Activated CD8-positive, alpha-beta memory T cell treated with anti-CD3 and anti-CD28 coated beads, Interleukin-2, amount 50 U/mL, for 1 hour (primary cell): Measurements from ENCODE around the gene CPEB4.

Experiments
- DNase-seq: peaks from one replicate; pipeline ENCODE4 v3.0.0-alpha.2; 2020; ENCODE audit errors: extremely low read depth

The CPEB4 gene

GRCh38 chr5:173913686-173914321 is 25.7 kb downstream of the CPEB4 start:
- DNase-seq: no peak

GRCh38 chr5:173915310-173916014 is 27.3 kb downstream of the CPEB4 start:
- no peak for DNase-seq

GRCh38 chr5:173916233-173916632 is 28.1 kb downstream of the CPEB4 start:
- DNase-seq: no peak

GRCh38 chr5:173917788-173918786 is 29.9 kb downstream of the CPEB4 start:
- peak; percentile 21 for DNase-seq

GRCh38 chr5:173919443-173919842 is 31.3 kb downstream of the CPEB4 start:
- DNase-seq: no peak

GRCh38 chr5:173920024-173920753 is 32.0 kb downstream of the CPEB4 start:
- no peak for DNase-seq

- no peak for DNase-seq
These were observed 32.9 kb downstream of the CPEB4 start for GRCh38 chr5:173920866-173921555.

GRCh38 chr5:173922527-173922926 is 34.4 kb downstream of the CPEB4 start:
- no peak for DNase-seq

- DNase-seq: no peak
These were observed 35.3 kb downstream of the CPEB4 start for GRCh38 chr5:173923218-173924095.

GRCh38 chr5:173924899-173925298 is 36.8 kb downstream of the CPEB4 start:
- DNase-seq: no peak

- peak; percentile 10 for DNase-seq
These were observed 37.4 kb downstream of the CPEB4 start for GRCh38 chr5:173925449-173926071.

- no peak for DNase-seq
These were observed 38.2 kb downstream of the CPEB4 start for GRCh38 chr5:173926359-173926758.

GRCh38 chr5:173928871-173929574 is 40.9 kb downstream of the CPEB4 start:
- no peak for DNase-seq

- DNase-seq: no peak
These were observed 44.6 kb downstream of the CPEB4 start for GRCh38 chr5:173932695-173933139.

GRCh38 chr5:173933901-173934300 is 45.8 kb downstream of the CPEB4 start:
- no peak for DNase-seq

- DNase-seq: no peak
These were observed 47.2 kb downstream of the CPEB4 start for GRCh38 chr5:173935396-173935795.

GRCh38 chr5:173940269-173940668 is 52.1 kb downstream of the CPEB4 start:
- DNase-seq: no peak

GRCh38 chr5:173941102-173941501 is 53.0 kb downstream of the CPEB4 start:
- no peak for DNase-seq
